H1 (cell line): ENCODE results near the gene DHH. TPM values are rescaled to one million over a fixed set of nuclear protein-coding genes. Genes with fewer than 3 reads are reported as not detected.

ENCODE experiments used
- BCL11A ChIP-seq, 2 experiments: IDR thresholded peaks; one replicate each; pipeline ENCODE4 v1.6.1; 2011; ENCODE audit warnings: low read depth in 2 of 2, low read length in 2 of 2, mild to moderate bottlenecking in 2 of 2
- RAD21 ChIP-seq, 2 experiments: IDR thresholded peaks in 1 of 2; conservative IDR thresholded peaks in 1 of 2; 2 replicates each; pipeline ENCODE4 v1.6.1; 2011; ENCODE audit warnings: low read depth in 2 of 2, low read length in 2 of 2, improper control_type of control experiment in 1 of 2, inconsistent platforms in 1 of 2, mild to moderate bottlenecking in 1 of 2, moderate library complexity in 1 of 2
- YY1 ChIP-seq: IDR thresholded peaks from 2 replicates; pipeline ENCODE4 v1.6.1; 2011; ENCODE audit warnings: low read depth, mild to moderate bottlenecking, low read length
- polyA plus RNA-seq, 7 experiments: library from polyadenylated mRNA; depleted of rRNA in 3 of 7; stranded (reverse) in 5 of 7; unstranded in 2 of 7; fragments of >200 nt in 5 of 7; fragments of 200-250 nt in 2 of 7; gene quantifications; 1 replicate in 5 of 7; 2 replicates in 1 of 7; 4 replicates in 1 of 7; pipeline versions ENCODE4 v1.2.1 to v1.2.3, GENCODE V29; 2011 to 2013; ENCODE audit warnings: missing spikeins in 2 of 7, mixed read lengths in 2 of 7
- total RNA-seq: library from RNA; stranded (reverse); fragmentation: NEBNext Ultra II Directional; extraction: Animal tissue kit (Norgen Biotek cat#: 25700); gene quantifications from 2 replicates; pipeline ENCODE4 v1.2.1, GENCODE V29; 2021

DHH gene
- total and polyA plus RNA-seq, 2 of the 8 experiments (the other 6 are each of a cell fraction or from before 2014, with no cell fraction given), result 0.03 to 0.11 TPM

DNA sequence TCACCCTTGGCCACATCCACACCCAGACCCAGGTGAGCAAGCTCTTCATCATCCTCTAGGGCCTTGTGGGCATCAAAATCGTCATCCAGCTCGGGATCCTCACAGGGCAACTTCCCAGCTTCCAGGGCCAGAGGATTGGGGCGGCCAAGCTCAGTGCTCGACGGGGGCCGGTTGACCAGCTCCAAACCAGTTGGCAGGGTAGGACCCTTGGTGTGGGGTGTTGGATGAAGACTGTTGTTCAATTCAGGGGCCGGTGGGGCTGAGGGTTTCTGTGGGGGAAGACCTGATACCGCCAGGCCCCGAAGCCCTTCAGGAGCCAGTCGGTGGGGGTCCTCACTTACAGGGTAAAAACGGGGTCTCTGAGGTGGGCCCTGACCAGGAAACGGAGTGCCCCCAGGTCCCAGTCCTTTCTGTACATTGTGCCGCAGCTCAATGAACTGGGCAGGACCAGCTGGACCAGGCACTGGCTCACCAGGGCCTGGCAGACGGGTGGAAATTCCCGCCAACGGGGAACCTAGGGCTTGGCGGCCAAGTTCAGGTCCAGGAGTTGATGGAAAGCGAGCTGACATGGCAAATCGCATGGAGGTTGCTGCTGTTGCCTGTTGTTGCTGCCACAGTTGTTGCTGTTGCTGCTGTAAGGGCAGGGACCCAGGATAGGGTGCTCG, 56.2 kb downstream of the DHH start (continued):
- TF ChIP-seq RAD21 (IDR thresholded peaks at IDR 0.05 in 1 of 2, conservative IDR thresholded peaks at IDR 0.05 in 1 of 2; ENCODE audit: low read depth in 2 of 2, low read length in 2 of 2) (no peak), YY1 (no peak), BCL11A (IDR thresholded peaks at IDR 0.05; ENCODE audit: low read depth in 2 of 2, low read length in 2 of 2) (no peak)
